Eye (tissue), 1 donor: Measurements from ENCODE around the gene PROKR1.
"Not testable (repeated sequence)": the region's sequence is repeated elsewhere in the genome, so short reads cannot be mapped to it uniquely, and the experiment has no call there.

Experiments used
- DNase-seq: peaks from one replicate; pipeline ENCODE4 v3.0.0-alpha.2; 2015

Gene PROKR1

DNA sequence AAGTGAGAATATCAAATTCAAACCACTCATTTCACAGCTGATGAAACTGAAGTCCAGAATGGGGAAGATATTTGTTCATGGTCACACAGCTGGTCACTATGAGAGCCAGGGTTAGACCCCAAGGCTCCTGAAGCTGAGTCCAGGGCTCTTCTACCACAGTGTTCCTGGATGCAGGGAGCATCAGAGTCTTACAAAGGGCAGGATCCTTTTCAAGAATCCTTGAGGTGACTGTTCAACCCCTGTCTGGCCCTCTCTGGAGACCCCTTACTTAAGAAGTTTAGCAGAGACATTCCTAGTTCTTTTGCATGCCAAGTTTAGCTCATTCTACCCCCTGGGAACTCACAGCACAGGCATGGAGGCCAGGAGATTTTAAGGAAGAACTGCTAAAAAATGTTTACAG lies 15.7 kb downstream of the PROKR1 start:
- no peak for DNase-seq

DNA sequence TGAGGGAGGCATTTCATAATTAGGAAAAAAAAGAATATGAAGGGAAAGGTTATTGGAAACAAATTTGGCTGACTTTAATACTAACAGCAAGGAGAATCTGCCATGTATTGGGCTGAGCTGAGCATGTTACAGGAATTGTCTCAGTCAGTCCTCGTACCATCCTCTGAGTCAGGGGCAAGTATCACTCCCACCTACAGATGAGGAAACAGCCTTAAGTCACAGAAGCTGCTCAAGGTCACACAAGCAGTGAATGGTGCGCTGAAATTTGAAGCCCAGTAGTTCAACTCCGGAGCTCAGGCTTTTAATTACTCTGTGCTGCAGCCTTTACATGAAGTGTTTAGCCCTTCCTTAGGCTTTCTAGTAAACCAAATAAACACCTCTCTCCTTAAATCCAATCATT lies 17.3 kb downstream of the PROKR1 start:
- DNase-seq = no peak

DNA sequence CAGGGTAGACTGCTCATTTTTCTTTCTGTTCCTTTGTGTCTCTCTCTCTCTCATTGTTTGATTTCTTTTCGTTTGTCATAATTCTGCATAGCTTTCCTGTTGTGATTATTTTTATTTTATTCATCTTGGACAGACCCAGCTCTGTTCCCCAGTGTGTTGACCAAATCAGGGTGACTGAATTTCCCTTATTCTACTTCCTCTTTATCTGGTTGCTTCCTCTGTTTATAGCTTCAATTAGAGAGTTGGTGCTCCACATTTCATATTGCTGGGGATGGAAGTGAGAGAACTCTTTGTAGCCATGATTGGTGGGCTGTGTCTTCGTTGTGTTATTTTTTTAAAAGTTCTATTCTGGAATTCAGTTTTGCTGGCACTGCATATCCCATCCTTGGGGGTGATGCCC lies 19.1 kb downstream of the PROKR1 start:
- no peak for DNase-seq

DNA sequence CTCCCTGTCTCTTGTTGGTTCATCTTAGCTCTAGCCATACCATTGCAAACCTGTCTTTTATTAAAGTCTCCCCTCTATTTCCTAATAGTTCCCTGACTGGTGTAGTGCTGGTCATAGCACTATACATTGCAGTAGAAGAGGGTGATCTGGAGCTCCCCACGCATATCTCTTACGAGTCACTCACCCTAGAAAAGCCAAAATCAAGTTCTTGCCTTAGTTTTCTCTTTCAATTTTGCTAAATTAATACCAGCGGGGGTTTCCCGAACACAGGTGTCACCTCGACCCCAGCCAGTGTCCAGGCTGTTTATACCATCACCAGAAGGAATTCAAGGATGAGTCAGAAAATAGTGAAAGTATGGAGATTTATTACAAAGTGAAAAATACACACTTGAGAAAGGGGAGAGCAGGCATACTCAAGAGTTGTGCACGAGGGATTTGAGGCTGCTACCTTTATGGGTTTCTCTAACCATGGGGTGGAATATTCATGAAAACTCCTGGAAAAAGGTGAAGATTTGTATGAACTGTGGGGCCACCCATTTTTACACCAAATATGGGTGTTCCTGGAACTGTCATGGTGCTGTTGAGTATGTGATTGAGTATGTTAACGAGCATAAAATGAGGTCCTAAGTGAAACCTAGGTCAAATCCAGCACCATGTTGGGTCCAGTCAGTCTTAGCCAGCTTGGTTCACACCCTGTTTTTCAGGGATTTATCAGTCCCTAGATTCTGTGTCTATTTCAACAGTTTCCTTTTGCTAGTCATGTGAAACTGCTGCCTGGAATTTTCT lies 20.2 kb downstream of the PROKR1 start:
- DNase-seq = no peak

DNA sequence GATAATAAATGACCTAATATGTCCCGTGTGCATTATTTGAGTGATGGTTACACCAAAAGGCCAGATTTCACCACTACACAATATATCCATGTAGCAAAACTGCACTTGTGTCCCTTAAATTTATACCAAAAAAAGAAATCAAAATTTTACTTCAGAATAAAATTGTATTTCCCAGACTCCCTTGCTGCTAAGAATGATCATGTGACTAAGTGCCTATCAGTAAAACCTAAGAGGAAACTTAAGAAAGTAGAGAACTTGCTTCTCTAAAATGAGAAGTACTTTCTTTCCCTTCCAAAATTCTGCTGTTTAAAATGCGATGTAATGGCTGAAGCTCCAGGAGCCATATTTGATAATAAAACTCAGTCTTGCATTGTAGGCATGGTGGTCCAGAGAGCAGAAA lies 24.0 kb downstream of the PROKR1 start:
- DNase-seq = no peak

DNA sequence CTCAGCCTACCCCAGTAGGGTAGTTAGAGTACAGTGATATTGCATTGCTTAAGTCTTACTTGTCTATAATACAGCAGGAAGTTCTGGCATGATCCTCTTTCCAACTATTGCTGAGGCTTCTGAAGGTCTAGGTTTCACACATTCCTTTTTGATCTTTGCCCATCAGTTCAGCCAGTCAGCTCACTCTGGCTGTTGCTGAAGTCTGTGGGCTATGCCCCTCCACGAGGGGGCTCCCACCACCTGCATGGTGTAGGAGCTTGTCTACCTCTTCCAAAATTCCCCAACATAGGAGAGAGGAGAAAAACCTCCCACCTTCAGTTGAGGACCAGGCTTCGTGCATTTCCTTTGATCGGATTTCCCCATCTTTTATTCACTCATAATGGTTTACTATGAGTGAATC lies 26.3 kb downstream of the PROKR1 start:
- DNase-seq = no peak

DNA sequence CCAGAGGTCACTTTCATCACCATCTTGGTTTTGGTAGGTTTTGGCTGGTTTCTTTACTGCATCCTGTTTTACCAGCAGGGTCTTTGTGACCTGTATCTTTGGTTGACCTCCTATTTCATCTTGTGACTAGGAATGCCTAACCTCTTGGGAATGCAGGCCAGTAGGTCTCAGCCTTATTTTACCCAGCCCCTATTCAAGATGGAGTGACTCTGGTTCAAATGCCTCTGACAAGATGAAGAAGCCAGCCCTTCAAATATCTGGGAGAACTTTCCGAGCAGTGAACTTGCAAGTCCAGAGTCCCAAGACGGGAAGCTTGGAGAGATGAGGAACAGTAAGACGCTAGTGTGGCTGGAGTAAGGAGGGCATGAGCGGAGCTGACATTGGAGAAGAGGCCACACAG lies 28.6 kb downstream of the PROKR1 start:
- no peak for DNase-seq

DNA sequence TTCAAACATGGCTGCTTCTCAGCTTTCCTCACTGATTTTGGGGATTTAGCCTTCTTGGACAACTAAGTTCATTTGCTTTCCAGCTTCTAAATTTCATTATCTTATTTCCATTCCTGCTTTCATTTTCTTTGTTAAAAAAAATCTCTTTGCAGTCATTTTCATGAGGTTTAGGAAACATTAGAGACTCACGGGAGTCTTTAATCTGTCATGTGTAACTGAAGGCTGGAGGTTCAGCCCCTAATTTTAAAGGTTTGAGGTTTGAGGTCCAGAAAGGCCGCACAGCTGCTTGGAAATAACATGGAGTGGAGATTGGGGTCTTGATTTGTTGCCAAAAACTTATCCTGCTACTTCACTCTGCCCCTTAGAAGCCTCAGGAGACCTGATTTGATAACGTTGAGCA lies 30.3 kb downstream of the PROKR1 start:
- no peak for DNase-seq

DNA sequence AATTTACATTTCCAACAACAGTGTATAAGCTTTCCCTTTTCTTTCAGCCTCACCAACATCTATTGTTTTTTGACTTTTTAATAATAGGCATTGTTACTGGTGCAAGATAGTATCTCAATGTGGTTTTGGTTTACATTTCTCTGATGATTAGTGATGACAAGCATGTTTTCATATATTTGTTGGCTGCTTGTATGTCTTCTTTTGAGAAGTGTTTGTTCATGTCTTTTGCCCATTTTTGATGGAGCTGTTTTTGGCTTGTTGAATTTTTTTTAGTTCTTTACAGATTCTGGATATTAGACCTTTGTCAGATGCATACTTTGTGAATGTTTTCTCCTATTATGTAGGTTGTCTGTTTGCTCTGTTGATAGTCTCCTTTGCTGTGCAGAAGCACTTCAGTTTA lies 32.1 kb downstream of the PROKR1 start:
- DNase-seq = no peak

DNA sequence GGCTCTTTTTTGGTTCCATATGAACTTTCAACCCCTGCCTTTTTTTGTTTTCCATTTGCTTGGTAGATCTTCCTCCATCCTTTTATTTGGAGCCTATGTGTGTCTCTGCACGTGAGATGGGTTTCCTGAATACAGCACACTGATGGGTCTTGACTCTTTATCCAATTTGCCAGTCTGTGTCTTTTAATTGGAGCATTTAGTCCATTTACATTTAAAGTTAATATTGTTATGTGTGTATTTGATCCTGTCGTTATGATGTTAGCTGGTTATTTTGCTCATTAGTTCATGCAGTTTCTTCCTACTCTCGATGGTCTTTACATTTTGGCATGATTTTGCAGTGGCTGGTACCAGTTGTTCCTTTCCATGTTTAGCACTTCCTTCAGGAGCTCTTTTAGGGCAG lies 34.5 kb downstream of the PROKR1 start:
- not testable (repeated sequence) for DNase-seq

DNA sequence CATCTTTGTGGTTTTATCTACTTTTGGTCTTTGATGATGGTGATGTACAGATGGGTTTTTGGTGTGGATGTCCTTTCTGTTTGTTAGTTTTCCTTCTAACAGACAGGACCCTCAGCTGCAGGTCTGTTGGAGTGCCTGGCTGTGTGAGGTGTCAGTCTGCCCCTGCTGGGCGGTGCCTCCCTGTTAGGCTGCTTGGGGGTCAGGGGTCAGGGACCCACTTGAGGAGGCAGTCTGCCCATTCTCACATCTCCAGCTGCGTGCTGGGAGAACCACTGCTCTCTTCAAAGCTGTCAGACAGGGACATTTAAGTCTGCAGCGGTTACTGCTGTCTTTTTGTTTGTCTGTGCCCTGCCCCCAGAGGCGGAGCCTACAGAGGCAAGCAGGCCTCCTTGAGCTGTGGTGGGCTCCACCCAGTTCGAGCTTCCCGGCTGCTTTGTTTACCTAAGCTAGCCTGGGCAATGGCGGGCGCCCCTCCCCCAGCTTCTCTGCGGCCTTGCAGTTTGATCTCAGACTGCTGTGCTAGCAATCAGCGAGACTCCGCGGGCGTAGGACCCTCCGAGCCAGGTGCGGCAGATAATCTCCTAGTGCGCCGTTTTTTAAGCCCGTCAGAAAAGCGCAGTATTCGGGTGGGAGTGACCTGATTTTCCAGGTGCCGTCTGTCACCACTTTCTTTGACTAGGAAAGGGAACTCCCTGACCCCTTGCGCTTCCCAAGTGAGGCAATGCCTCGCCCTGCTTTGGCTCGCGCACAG lies 36.0 kb downstream of the PROKR1 start:
- DNase-seq = not testable (repeated sequence)

DNA sequence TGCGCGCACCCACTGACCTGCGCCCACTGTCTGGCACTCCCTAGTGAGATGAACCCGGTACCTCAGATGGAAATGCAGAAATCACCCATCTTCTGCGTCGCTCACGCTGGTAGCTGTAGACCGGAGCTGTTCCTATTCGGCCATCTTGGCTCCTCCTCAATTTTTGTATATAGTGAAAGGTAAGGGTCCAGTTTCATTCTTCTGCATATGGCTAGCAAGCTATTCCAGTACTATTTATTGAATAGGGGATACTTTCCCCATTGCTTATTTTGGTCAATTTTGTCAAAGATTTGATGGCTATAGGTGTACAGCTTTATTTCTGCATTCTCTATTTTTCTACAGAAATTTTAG lies 36.5 kb downstream of the PROKR1 start:
- DNase-seq = not testable (repeated sequence)

DNA sequence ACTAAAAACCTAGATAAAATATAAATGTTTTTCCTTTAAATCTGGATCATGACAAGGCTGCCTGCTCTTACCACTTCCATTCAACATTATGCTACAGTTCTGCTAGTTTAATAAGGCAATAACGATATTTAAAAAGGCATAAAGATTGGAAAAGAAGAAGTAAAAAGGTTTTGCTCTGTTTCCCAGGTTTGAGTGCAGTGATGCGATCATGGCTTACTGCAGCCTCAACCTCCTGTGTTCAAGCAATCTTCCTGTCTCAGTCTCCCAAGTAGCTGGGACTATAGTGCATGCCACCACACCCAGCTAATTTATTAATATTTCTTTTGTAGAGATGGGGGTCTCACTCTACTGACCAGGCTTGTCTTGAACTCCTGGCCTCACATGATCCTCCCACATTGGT lies 40.8 kb downstream of the PROKR1 start:
- no peak for DNase-seq

DNA sequence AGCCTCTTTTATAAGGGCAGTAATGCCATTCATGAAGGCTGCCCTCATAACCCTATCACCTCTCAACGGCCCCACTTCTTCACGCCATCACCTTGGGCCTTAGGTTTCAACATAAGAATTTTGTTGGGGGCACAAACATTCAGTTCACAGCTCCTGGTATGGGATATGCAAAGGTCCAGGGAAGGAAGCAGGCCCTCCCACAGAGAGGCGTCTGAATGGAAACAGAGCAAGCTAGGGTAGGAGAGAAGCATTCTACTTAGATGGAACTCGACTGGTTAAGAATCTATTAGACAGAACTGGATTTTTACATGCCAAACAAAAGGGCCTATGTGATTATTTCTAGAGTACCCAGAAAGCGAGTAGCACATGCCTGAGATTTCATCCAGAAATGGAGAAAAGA lies 42.8 kb downstream of the PROKR1 start:
- no peak for DNase-seq

DNA sequence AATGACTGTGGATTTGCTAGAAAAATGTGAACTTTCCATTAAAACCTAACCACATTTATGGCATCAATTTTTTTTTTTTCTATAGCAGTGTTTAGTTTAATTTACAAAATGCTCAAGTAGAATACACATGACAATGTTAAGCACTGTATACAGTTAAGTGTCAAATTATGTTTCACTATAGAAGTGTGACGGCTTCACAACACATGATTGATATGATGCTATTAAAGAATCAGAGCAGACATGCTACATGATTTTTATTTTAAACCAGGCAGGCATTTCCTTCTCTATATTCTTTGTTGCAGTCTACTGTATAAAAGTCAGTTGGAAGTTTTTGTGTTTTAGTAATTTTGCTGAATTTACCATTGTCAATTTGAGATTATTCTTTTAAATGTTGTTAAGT lies 43.6 kb downstream of the PROKR1 start:
- DNase-seq = no peak

DNA sequence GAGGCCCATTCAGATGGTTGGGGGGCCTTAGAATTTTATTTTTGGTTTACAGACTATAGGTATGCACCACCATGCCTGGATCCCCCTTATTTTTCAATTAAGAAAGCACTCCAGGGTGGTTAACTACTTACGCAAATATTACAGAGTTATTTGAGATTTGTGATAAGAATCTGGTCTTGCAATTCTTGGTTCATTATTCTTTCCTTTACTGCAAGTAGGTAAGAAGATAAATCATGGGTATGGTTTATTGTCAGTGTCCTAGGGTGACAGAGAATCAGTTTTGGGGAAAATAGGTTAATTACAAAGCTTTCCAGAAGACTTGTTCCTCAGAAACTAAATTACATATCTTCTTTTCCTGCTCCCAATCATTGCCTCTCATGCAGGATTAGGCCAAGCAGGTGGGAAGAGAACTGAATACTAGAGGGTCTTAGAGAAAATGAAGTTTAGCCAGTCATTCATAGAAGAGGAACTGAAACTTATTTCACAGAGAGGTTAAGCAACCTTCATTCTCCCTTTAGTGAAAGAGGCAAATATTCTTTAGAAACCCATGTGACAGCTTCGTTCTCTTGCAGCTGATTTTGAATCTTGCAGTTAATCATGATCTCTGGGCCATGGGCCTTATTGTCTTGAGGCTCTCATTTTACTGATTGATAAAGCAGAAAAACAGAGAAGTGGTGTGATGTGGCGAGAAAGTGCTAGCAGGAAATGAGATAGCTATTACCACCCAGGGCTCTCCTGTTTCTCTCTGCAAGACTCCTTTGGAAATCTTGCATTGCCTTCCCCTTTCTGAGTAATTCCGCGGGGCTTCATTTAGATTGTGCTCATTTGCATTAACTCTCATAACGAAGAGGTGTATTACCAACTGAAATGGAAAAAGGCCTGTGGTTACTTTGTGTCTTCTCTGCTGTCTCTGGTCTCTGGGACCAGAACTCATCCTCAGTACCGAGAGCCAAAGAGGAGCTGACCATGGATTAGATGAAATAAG lies 46.5 kb downstream of the PROKR1 start:
- no peak for DNase-seq

DNA sequence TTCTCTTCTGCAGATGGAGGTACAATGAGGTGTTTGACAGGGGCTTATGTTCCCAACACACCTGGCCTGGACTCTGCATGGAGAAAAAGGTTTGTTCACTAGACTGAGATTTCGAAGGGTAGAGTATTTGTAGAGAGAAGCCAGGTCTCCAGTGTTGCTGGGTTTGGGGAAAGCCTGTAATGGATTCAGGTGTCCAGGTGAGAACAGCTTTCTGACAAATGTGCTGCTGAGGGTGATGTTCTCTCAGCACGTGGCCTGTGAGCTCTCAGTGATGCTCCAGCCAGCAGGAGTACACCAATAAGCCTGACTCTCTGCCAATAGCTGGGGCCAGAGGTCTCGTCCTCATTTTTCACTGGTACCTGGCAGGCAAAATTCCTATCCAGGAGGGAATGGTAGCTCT lies 47.5 kb downstream of the PROKR1 start:
- no peak for DNase-seq

DNA sequence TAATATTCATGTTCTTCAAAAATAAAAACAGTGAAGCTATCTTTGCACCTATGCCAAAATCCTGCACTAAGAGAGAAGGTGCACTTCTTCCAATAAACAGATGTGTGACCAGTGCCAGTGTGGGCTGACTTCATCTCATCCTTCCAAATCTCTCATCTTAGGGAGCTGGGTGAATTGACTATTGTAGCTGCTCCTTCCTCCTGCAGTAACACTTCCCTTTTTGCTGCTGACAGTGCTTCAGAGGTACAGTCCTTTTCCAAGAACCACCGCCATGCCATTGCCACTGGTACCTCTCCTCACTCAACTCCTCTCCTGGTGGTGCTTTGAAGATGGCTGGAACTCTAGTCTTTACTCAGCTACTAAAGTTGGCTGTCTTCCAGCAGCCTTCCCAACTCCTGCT lies 49.1 kb downstream of the PROKR1 start:
- no peak for DNase-seq

DNA sequence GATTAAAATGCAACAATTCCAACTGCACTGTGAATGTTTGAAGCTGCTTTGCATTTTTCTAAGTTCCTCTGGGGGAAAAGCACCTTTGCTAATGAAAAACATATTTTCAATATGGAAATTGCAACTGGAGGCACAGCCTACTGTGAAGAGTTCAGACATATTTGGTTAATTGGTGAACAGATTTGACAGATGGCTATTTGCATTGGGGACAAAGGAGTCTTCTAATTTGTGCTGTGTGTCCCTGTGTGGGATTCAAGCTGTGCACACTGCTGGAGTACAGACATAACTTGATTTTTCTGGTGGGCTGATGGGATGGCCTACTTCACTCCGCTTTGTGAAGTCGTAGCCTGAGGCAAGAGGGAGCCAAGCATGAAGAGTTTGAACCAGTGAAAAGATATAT lies 50.6 kb downstream of the PROKR1 start:
- peak; percentile 81 for DNase-seq

DNA sequence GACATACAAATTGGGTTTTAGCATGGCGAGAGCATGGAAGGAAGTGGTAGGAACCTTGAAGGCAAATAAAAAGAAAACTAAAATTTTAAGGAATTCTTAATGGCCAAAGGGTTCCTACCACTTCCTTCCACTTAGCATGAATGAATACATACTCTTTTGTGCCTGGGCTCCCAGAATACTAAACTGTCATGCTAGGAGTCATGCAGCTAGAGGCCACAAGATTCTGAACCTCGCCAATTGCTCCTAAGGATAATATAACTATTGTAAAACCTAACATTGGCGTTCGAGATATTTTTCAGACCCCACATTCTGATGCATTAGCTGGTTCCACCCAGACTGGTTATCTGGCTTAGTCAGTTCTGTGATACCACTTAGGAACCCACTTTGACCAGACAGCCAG lies 52.6 kb downstream of the PROKR1 start:
- DNase-seq = no peak

DNA sequence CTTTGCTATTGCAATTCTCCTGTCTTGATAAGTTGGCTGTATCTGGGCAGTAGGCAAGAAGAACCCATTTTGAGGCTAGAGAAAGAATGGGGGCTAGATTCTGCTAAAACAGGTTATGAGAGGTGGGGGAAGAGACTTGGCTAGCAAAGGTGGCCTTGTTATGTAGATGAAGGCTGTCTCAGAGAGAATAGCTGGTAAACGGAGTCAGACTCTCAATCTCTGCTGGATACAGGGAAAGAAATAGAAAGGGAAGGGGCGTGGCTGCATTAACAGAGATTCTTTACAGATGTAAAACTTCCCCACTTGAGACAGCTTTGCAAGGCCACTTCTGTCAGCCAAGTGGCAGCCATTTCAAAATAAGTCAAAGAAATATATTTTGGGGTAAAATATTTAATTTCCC lies 53.2 kb downstream of the PROKR1 start:
- DNase-seq = no peak

DNA sequence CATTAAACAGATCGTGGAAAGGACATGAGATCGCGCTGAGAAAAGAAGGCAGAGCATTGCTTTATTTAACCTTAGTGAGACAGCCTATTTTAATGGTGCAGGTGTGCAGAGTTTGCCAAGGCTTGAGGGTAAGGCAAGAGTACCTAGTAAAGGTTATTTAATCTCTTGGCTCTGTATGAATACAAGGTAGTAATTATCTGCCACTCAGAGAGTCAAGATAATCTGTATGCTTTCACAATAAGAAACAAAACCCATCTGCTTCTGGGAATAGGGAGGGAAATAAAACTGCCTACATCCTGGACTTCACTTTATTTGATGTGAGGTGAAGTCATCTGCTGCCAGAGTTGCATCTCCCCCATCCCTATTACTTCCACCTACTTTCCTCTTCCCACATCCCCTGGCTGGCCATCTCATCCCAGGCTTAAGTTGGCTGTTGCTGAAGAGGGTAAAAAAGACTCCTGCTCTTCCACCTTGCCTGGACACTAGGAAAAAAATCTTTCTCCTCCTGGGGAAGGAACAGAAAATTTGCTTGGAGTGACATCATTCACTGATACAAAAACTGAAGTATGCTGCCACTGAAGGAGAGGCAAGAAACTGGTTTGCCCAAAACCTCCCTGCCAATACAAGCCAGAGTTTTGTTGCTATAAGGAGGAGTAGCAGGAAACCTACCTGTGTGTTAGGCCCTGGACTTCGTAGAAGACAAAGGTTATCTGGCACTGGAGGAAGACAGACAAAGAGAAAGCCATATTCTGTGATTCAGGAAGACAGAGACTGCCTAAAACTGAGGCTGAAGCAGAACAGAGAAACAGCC lies 55.4 kb downstream of the PROKR1 start:
- no peak for DNase-seq

DNA sequence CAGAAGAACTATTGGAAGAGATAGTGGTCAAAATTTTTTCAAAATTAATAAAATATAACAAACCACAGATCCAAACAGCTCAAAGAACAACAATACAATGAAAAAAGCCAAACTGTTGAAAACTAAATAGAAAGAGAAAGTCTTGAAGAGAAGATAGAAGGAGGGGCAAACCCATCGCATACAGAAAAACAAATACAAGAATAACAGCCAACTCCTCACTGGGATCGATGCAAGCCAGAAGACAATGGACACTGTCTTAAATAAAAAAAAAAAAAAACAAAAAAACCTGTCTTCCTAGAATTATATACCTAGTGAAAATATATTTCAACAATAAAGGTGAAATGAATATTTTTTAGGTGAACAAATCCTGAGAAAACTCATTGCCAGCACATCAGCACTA lies 57.2 kb downstream of the PROKR1 start:
- DNase-seq = no peak
